Right lung (tissue), 5 donors: ENCODE results near the gene ST6GAL1. TPM values are rescaled to one million over a fixed set of nuclear protein-coding genes. Genes with fewer than 3 reads are reported as not detected.

ENCODE experiments used
- DNase-seq, 2 donors: peaks; one replicate each; pipeline ENCODE4 v3.0.0-alpha.2; 2013
- polyA plus RNA-seq, 5 donors: library from polyadenylated mRNA; unstranded; fragments of 120-200 nt; gene quantifications; one replicate each; pipeline versions ENCODE4 v1.2.1 to v1.2.3, GENCODE V29; 2013; ENCODE audit warnings: inconsistent platforms in 1 of 5, low replicate concordance in 1 of 5; ENCODE audit not compliant: insufficient read length in 5 of 5, insufficient read depth in 1 of 5

The ST6GAL1 gene
- polyA plus RNA-seq, 5 donors = 37.7 to 68.7 (median 60.9) TPM

DNA sequence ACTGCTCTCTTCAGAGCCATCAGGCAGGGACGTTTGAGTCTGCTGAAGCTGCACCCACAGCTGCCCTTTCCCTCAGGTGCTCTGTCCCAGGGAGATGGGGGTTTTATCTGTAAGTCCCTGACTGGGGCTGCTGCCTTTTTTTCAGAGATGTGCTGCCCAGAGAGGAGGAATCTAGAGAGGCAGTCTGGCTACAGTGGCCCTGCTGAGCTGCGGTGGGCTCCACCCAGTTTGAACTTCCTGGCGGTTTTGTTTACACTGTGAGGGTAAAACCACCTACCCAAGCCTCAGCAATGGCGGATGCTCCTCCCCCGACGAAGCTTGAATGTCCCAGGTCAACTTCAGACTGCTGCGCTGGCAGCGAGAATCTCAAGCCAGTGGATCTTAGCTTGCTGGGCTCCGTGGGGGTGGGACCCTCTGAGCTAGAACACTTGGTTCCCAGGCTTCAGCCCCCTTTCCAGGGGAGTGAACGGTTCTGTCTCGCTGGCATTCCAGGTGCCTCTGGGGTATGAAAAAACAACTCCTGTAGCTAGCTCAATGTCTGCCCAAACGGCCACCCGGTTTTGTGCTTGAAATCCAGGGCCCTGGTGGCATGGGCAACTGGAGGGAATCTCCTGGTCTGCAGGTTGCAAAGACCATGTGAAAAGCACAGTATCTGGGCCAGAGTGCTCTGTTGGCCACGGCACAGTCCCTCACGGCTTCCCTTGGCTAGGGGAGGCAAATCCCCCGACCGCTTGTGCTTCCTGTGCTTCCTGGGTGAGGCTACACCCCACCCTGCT, 21.1 kb upstream of the ST6GAL1 start:
- no peak for DNase-seq

DNA sequence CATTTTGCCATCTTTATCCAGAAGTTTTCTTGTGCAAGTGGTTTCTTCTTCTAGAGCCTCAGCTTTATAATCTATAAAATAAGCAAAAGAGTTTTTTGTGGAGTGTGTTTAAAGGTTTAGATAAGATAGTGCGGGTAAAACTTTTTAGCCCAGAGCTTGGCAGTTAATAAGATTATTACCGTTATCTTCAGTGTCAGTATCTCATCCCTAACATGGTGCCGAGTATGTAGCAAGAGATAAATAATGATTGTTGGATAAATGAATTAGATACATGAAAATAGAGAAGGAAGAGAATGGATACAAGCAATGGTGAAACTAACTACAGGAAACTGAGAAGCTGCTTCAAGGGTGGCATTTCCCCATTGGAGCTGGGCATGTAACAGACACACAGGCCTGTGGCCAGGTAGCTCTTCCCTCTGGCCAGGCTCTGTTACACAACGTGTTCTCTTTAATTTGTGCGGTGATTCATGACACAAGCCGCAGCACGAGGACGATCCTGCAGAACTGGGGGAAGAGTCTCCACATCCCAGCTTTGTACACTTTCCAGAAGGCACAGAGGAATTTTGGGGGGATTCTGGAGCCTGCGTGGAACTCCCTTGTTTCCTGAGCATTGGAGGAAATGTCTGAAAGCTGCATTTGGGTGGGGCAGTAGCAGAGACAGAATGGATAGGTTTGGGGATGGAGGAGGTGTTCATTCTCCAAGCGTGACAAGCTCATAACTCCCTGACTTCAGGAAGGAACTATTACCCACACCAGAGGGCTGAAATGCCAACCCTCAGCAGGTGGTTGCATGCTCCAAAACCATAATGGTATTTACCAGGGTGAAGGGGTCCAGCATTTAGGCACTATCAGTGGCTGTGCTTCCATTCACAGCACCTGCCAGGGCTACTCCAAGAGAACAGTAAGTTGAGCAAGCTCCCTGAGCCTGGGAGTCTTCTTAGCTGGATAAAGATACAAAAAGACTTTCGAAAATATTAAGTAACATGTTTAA, 14.2 kb upstream of the ST6GAL1 start:
- DNase-seq = no peak

DNA sequence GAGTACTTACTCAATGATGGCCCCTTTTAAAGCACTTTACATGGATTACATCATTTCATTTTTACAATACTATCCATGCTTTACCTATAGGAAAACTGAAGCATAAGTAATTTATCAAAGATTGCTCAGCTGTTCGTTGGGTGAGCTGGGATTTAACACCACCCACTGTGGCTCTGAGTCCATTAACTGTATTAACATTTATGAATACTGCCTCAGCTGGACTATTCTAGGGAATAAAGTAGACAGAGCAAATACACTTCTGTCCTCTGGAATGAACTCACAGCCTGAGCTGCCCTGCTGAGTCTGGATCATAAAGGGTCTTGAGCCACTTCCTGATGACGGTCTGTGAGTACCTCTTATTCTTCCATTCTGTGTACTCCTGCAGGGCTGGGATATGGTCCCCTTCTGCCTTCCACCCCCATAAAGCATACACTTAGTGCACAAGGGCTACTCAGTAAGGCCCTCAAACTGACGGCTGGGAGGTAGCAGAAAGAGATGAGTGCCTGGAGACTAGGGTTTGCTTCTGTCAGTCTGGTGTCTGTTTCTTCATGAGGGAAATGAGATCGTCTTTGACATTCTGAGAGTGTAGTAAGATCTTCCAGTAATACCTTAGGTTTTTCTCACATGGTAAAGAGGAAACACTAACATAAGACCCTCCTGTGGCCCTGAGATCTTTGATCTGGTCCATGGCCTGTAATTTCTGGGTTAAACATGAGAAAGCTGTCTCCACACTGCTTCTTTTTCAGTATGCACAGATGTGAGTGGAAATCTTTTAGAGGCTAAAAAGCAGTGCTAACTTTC, 12.6 kb upstream of the ST6GAL1 start:
- DNase-seq = no peak

DNA sequence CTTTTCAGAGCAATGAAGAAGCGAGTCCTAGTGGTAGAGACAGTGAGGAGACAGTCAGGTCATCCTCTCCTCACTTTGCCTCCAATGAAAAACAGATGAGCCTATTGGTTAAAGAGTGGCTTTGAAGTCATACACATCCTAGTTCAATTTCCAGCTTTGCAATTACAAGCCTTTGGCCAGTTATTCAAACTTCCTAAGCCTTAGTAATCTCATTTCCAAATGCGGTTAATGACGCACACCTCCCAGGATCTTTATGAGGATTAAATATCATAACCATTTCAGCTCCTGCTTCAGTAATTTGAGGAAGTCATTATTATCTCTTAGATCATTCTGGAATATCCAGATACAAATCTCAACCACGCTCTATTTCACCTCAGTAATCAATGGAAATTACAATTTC, 10.0 kb upstream of the ST6GAL1 start:
- no peak for DNase-seq

DNA sequence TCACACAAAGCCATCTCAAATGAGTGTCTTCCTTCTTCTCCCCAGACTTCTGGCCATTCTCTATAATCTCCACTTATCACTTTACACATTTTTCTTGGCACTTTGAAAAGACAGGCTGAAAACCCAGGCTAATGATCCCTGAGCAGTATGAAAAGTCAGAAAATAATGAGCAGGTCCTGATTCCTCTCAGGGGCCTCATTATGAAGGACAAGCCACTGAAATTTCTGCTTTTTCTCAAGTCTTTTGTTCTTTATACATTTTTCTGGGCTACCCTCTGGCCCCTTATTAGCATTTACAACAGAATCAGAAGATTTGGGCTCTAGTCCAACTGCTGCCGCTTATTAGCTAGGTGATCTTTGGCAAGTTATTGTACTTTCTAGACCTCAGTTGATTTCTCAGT, 9.5 kb upstream of the ST6GAL1 start:
- DNase-seq = no peak

DNA sequence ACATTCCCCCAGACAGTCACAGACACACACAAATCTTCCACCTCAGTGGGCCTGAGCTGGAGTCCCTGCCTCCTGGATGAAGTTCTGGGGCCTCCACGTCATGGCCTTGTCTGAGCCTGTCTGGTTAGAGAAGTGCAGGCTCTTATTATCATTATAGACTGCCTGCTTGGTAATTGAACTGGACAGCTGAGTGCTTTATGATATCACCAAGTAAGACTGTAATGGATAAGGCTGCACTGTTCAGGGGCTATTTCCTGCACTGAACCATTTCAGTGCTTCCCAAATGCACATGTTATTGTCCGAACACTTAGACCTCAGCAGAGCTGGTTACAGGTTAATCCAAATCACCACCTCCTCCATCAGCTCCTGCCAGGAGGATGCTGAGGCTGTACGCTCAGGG, 8.7 kb upstream of the ST6GAL1 start:
- DNase-seq = no peak

DNA sequence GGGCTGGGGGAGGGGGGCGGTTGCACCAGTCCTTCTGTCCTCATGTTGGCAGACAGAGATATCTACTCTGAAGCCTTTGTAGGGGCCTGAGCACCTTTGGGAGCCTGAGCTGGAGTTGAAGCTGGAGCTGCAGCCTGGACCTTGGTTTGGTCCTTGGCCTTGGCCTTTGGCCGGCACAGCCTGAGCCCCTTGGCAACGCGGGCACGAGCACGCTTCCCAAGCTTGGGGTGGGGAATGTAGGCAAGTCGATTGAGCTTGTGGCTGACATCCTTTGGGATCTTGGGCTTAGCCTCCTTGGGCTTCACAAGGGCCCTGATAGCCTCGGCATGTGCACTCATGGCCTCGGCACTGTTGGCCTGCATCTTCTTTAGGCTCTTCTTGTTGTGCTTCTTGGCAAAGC, 8.1 kb upstream of the ST6GAL1 start:
- DNase-seq = no peak

DNA sequence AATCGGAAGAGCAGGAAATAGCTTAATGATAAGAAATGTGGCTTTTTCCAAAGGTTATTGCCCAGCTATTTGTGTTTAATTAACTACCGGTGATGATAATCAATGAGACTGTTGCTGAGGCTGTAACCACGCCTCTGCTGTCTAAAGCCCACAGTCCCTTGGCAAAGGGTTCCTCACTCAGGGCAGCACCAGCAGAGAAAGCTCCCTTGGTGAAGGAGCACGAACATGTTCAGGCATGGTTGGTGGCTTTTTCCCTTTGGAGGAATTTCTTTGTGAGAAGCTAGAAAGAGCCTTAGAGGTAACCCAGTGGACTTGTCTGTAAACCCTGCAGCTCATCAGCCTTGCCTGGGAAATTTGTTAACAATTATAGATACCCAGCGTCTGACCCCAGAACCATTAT, 7.5 kb upstream of the ST6GAL1 start:
- no peak for DNase-seq

DNA sequence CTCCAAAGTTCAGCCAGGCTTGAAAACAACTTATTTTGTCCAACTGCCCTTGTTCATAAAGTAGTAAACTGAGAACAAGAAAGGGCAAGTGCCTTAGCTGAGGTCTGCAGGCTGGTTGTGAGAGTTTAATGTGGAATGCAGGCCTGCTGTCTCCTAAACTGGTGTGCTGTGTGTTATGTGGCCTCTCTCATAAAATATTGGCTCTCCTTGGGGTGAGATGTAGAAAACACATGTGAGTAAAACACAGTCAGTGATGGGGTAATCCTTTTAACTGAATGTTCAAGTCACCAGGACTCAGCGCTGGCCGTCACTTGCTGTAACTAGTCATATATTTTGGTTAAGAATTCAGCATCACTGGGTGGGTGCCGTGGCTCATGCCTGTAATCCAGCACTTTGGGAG, 7.1 kb upstream of the ST6GAL1 start:
- no peak for DNase-seq

DNA sequence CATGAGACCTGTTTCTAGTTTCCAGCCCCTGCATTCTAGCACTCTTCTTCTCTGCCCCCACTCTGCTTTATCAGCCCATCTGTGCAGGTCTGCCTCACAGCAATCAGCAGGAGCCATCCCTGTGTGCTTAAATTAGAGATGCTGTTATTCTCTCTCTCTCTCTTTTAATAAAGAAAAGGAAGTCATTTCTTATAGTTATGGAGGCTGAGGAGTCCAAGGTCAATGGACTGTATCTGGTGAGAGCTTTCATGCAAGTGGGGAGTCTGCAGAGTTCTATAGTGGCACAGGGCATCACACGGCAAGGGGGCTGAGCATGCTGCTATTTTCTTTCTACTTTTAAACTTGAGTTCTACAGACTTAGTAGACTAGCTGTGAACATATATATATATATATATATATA, 4.5 kb upstream of the ST6GAL1 start:
- no peak for DNase-seq

DNA sequence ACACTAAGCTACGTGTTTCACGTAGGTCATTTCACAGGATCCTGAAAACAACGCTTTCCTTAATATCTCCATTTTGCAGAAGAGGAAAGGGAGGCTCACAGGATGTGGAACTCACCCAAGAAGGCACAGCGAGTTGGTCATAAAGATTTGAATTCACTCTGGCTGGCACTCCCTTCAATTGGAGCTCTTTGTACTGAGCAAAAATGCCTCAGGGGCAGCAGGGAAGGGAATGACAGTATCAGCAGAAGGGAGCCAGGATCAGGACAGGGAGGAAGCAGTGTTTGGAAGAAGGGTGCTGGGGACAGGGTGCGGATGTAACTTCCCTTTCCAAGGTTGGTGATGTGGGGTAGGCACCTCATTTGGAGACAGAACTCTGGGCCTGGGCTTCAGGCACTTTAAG, 1.1 kb upstream of the ST6GAL1 start:
- DNase-seq = no peak

DNA sequence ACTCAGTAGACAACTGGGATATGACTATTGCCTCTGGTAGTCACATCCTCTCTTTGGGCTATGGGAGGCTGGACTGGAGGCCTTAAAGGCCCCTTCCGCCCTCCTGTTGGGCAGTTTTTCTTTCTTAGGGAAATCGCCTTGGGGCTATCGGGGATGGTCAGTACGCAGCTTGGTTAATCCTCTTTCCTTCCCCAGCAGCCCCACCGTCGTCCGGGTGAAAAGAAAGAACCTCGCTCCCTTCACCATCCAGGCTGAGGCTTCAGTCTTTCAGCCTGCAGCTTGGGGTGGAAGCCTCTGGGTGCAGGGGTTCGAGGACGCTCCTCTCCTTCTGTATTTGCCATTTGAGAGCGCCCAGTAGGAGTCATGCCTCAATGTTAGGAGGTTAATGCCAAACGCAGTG, 641 bp upstream of the ST6GAL1 start:
- no peak for DNase-seq

DNA sequence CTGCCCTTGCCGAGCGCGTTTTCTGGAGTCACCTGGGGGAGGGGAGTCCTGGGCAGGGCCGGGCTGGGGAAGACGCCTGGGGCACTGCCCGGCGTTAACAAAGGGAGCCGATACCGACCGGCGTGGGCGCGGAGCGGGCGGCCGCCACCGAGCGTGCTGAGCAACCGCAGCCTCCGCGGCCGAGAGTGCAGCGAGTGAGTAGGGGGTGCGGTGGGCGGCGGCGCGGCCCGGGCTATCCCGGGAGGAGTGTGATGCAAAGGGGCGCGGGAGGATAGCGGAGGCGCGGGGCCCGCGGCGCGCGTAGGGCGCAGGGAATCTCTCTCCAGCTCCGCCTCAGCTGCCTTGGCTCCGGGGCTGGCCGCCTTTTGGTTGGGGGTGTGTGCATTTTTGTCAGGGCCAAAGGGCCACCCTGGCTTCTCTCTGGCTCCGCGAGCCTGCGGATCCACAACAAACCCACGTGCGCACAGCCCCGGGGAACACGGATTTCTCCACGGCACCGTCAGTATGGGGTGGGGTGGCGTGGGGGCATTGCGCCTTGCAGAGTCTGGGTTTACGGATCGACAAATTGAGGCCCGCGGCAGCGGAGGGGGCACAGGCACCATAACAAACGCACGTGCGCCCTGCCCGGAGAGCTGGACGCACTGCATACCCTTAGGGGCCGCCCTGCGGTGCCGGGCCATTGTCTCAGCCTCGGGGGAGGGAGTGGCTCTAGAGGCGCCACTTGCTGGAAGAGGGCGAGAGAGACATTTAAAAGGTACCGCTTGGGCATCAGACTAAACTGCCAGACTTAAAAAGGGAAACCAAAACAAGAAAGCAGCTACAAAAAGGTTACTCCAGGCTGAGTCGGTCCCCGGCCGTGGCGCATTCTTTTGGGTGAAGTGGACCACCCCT, 560 bp downstream of the ST6GAL1 start:
- DNase-seq = peak; percentile 46 to 57

DNA sequence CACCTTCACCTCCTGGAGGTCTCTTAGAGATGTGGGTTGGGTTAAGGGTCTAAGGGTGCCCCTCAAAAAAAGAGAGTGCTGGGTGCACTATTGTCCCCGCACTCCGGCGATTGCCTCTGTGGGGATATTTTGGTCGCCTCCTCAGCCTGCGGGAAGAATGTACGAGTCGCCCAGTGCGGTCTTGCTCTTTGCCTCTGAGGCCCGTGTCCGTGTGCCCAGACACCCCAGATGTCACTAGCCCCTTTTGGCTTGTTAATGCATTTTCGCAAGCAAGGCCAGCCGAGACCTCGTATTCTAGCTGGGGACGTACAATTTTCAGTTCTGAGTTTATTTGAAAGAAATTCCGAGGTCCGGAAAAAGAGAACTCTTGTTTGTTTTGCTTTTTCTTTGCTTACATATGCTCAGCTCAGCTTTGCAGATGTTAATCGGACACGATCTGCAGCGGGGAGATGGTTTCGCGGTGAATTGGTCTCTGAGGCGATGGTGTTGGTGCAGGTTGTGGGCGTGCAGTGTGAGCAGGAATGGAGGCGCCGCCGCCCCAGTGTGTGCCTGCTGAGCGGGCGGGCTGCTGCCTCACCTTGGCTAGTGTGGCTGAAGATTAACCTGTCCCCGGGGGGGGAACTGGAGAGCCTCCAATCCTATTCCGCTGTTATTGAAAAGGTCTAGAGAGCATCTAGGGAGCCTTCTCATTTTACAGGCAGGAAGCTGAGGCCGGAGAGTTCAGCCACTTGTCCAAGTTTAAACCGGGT, 1.4 kb downstream of the ST6GAL1 start:
- DNase-seq = peak in 1 of 2 donors; percentile 38

DNA sequence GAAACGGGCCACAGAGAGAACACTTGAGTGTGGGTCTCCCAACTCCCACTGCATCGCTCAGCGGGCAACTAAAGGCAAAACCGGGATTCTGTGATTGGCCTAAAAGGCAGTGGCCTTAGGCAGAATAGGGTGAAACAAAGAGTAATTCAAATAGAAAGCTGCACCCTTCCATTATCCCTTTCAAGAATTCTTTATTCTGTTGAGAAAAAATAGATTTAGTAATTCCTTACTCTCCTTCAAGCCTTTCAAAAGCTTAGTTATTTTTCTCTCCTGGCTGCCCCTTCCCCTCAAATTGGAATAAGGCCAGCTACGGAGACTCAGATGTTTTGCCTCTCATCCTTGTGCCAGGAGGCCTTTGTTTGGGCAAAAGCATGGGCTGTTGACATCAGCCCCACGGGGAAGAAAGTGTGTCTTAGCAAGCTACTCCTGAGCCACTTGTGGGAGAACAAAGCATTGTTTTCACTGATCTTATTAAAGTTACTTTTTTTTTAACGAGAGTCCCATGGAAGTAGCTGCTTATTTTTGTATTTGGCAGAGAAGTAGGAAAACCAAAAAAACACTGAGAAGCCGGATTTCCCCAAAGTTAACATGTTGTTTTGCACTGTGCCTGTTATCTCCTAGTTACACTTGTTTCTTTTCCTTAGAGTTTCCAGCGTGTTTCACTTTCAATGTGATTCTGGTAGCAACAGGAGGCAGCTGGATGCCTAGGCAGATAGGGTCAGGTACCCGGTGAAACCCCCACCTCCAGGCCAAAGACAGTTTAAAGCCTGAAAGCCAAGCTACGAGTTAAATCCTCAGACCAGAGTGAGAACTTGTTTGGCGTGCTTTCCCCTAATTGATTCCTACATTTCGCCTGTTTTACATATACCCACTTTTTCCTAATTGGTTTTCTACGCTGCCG, 2.2 kb downstream of the ST6GAL1 start:
- peak in 1 of 2 donors; percentile 24 for DNase-seq

DNA sequence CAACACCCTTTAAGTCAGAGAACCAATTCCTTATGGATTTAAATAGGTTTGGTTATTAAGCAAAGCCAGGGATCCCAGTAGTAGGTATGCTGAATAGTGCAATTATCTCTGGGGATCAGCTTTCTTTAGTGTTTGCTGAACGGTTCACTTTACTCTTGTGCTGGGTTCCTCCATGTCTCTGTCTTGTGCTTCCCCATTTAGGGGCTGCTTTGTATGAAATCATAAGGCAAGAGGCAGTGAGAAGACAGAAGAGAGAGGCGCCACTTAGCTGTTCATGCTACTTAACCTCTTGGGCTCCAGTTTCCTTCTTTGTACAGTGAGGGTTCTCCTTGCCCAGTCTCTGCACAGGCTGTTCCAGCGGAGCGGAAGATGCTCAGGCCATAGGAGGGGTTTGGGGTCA, 3.5 kb downstream of the ST6GAL1 start:
- no peak for DNase-seq

DNA sequence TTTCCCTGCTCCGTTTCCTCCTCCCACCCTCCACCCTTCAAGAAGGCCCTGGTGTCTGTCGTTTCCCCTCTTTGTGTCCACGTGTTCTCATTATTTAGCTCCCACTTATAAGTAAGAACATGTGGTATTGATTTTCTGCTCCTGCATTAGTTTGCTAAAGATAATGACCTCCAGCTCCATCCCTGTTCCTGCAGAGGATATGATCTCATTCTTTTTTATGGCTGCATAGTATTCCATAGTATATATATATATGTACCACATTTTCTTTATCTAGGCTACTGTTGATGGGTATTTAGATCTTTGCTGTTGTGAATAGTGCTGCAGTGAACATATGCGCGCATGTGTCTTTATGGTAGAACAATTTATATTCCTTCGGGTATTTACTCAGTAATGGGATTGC, 4.8 kb downstream of the ST6GAL1 start:
- DNase-seq = no peak

DNA sequence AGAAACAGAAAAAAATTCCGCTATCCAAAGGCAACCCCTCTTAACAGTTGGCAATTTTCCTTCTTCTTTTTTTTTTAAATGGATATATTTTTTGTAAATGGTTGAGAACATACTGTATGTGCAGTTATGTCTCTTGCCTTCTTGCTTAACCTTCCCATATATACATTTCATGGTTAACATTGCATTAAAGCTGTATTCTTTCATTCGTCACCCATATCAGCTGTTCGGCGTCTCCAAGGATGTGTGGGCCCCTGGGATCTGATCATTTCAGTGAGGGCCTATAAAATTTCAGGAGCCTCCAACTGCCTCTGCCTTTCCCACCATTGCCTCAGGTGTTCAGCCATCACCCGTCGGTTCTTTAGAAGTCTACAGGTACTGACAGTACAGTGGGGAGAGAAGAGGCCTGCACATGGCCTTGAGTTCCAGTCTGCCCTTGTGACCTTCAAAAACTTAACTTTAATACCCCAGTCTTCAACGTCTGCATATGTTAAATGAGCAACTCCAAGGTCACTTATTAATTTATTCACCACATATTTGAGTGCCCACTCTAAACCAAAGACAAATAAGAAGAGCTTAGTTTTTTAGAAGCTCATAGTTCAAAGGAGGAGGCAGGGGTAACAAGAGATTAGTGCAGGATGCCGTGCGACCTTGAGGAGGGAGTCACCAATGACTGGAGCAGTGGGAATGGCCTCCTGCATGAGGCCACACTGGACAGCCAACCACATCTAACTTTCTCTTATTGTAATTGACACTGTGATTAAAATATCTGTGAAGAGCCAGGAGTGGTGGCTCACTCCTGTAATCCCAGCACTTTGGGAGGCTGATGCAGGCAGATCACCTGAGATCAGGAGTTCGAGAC, 6.9 kb downstream of the ST6GAL1 start:
- no peak for DNase-seq
